HL-60 (cell line): ENCODE data around the gene MTR.

Experiments used
- DNase-seq, 2 experiments: peaks; one replicate each; pipeline ENCODE4 v3.0.0-alpha.2; 2010 to 2020; ENCODE audit warnings: low read depth in 1 of 2, low spot score in 1 of 2
- H3K27ac ChIP-seq: fragments of 250-450 bp; sonication (Bioruptor Pico); replicated peaks from 2 replicates; pipeline ENCODE4 v1.5.1; 2020; ENCODE audit warnings: mild to moderate bottlenecking, moderate library complexity
- H3K27me3 ChIP-seq: fragments of 250-450 bp; sonication (Bioruptor Pico); 2 replicates; pipeline ENCODE4 v1.5.1; 2021; ENCODE audit warnings: mild to moderate bottlenecking, moderate library complexity; ENCODE audit not compliant: insufficient read depth, poor library complexity, severe bottlenecking
- H3K4me3 ChIP-seq: replicated peaks from 2 replicates; pipeline ENCODE4 v1.5.1; 2011; ENCODE audit warnings: mild to moderate bottlenecking, control low read depth, low read length; ENCODE audit not compliant: insufficient read depth
- GABPA ChIP-seq: IDR thresholded peaks from 2 replicates; pipeline ENCODE4 v1.6.1; 2012; ENCODE audit warnings: low read depth
- POLR2AphosphoS5 ChIP-seq: IDR thresholded peaks from 2 replicates; pipeline ENCODE4 v1.6.1; 2012; ENCODE audit warnings: low read depth
- REST ChIP-seq: IDR thresholded peaks from 2 replicates; pipeline ENCODE4 v1.6.1; 2012; ENCODE audit warnings: low read depth; ENCODE audit not compliant: insufficient replicate concordance
- SPI1 ChIP-seq: IDR thresholded peaks from 2 replicates; pipeline ENCODE4 v1.6.1; 2012; ENCODE audit warnings: low read depth, mild to moderate bottlenecking, borderline replicate concordance
- TF ChIP-seq, protein P1 (sequence below): IDR thresholded peaks from one replicate; pipeline ENCODE4 v1.5.1; 2011; ENCODE audit warnings: low read length, control low read depth, inconsistent platforms; ENCODE audit not compliant: insufficient read depth

MTR gene

GRCh38 chr1:236753516-236753915, 41.6 kb upstream of the MTR start:
- no peak overlapping the region for H3K27ac ChIP-seq
- DNase-seq: peak in 1 of 2 experiments; percentile 50
- no peaks in the 10 kb centered on the region for H3K27me3 ChIP-seq
- TF ChIP-seq, protein P1, sequence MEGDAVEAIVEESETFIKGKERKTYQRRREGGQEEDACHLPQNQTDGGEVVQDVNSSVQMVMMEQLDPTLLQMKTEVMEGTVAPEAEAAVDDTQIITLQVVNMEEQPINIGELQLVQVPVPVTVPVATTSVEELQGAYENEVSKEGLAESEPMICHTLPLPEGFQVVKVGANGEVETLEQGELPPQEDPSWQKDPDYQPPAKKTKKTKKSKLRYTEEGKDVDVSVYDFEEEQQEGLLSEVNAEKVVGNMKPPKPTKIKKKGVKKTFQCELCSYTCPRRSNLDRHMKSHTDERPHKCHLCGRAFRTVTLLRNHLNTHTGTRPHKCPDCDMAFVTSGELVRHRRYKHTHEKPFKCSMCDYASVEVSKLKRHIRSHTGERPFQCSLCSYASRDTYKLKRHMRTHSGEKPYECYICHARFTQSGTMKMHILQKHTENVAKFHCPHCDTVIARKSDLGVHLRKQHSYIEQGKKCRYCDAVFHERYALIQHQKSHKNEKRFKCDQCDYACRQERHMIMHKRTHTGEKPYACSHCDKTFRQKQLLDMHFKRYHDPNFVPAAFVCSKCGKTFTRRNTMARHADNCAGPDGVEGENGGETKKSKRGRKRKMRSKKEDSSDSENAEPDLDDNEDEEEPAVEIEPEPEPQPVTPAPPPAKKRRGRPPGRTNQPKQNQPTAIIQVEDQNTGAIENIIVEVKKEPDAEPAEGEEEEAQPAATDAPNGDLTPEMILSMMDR: peak; percentile 12
- TF ChIP-seq SPI1: no peak
- no peak overlapping the region for H3K4me3 ChIP-seq

DNA sequence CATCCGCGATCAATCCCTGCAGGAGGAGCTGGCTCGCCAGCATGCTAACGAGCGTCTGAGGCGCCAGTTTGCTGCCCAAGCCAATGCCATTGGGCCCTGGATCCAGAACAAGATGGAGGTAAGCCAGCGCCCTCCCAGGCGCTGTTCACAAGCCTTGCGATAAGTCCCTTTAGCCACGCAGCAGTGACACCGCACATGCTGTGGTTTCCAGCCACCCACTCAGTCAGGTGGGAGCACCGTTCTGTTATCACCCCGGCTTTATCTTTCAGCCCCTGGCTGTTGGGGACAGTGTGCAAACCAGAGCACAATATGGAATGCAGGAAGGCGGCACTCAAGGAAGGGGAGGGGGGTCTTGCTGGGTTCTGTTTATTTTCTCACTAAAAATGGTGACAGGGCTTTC, 41.1 kb upstream of the MTR start:
- Histone ChIP-seq H3K4me3 (no peak overlapping the region), H3K27ac (no peak overlapping the region), H3K27me3 (no peaks in the 10 kb centered on the region)
- no peak for DNase-seq
- TF ChIP-seq GABPA (no peak), REST (no peak), POLR2AphosphoS5 (no peak), SPI1 (no peak)
- TF ChIP-seq, protein P1: no peak

DNA sequence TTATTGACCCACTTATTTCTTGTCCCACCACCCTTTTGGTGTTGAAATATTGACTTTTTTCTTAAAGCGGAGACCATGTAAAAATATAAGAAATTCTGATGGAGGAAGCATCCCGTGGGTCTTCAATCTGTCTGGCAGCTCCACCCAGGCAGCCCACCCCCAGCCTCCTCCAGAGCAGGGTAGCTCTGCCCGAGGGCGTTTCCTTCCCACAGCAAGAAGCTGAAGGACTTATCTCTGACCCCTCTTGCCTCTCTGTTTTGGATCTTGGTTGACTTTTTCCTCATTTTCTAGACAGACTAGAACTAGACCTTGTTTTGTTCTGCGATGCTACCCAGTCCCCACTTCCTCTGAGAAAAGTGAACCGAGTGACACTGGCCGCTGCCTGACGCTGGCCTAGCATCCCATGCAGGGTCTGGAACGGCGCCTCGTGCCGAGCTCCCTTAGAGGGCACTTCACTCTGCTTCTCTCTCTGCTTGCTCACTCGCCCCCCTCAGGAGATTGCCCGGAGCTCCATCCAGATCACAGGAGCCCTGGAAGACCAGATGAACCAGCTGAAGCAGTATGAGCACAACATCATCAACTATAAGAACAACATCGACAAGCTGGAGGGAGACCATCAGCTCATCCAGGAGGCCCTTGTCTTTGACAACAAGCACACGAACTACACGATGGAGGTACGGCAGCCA, 40.4 kb upstream of the MTR start:
- H3K4me3 ChIP-seq: no peak overlapping the region
- no peak for DNase-seq
- H3K27ac ChIP-seq: no peak overlapping the region
- TF ChIP-seq GABPA: no peak
- no peak for TF ChIP-seq SPI1
- TF ChIP-seq REST: no peak
- TF ChIP-seq, protein P1: no peak
- TF ChIP-seq POLR2AphosphoS5: no peak
- no peaks in the 10 kb centered on the region for H3K27me3 ChIP-seq

GRCh38 chr1:236757640-236758039, 37.5 kb upstream of the MTR start:
- TF ChIP-seq GABPA: no peak
- TF ChIP-seq, protein P1: no peak
- no peak for TF ChIP-seq REST
- TF ChIP-seq SPI1: no peak
- no peak for TF ChIP-seq POLR2AphosphoS5
- Histone ChIP-seq H3K4me3 (no peak overlapping the region), H3K27me3 (no peaks in the 10 kb centered on the region), H3K27ac (no peak overlapping the region)
- no peak for DNase-seq
